GM12878 (cell line): ENCODE data around the gene SELENOM. TPM values are rescaled to one million over a fixed set of nuclear protein-coding genes. Genes with fewer than 3 reads are reported as not detected.

ENCODE experiments used
- ATAC-seq: fragments of 200-7000 bp; cut with Tn5 transposase; 3 replicates; pipeline ENCODE4 v1.9.1; 2020; ENCODE audit warnings: mild to moderate bottlenecking, moderate library complexity
- BruUV-seq: library from RNA; stranded (reverse); fragments of 400-500 nt; replicated peaks from 2 replicates; lab custom pipeline; 2021; lab: Mats Ljungman, UMichigan
- CTCF ChIA-PET: fragments of 300-600 bp; sonication (Branson Sonifier 250); formaldehyde crosslinking; extraction: SDS; loops from one replicate; lab custom pipeline; 2021; ENCODE audit warnings: inconsistent platforms; lab: Yijun Ruan, JAX
- POLR2A ChIA-PET: fragments of 350-600 bp; formaldehyde crosslinking; extraction: SDS; loops from one replicate; lab custom pipeline; 2021; ENCODE audit warnings: inconsistent platforms; lab: Charles Lee
- RAD21 ChIA-PET: fragments of 300-600 bp; sonication (Branson Sonifier 250); formaldehyde crosslinking; loops from one replicate; lab custom pipeline; 2023; ENCODE audit warnings: antibody characterized with exemption; ENCODE audit not compliant: unreplicated experiment; lab: Charles Lee
- SMC1A ChIA-PET: fragments of 300-600 bp; sonication (Branson Sonifier 250); formaldehyde crosslinking; loops from one replicate; lab custom pipeline; 2023; ENCODE audit not compliant: unreplicated experiment, uncharacterized antibody; lab: Charles Lee
- DNase-seq: peaks from one replicate; pipeline ENCODE4 v3.0.0-alpha.2; 2011; ENCODE audit warnings: low read depth, low spot score
- FAIRE-seq: peaks from 3 replicates; lab custom pipeline; 2011; peaks lifted over from hg19 to GRCh38; lab: Jason Lieb, UNC
- H2AFZ ChIP-seq: 2 replicates; pipeline ENCODE4 v1.6.0; 2011; ENCODE audit warnings: low read depth, low read length, control low read depth; ENCODE audit not compliant: control insufficient read depth
- H3K27ac ChIP-seq: 2 replicates; pipeline ENCODE4 v1.5.1; 2011; ENCODE audit warnings: control low read depth; ENCODE audit not compliant: control insufficient read depth, insufficient read depth
- H3K27me3 ChIP-seq, 2 experiments: replicated peaks in 1 of 2; 2 replicates each; pipeline versions ENCODE4 v1.6.0 to v1.6.1; 2011; ENCODE audit warnings: low read length in 1 of 2; ENCODE audit not compliant: control insufficient read depth in 2 of 2, insufficient read depth in 2 of 2
- H3K36me3 ChIP-seq, 2 experiments: 2 replicates each; pipeline ENCODE4 v1.5.1; 2011; ENCODE audit warnings: low read length in 1 of 2; ENCODE audit not compliant: control insufficient read depth in 2 of 2, insufficient read depth in 2 of 2
- H3K4me1 ChIP-seq: 2 replicates; pipeline ENCODE4 v1.6.1; 2011; ENCODE audit warnings: mild to moderate bottlenecking, low read length, moderate library complexity, mixed read lengths; ENCODE audit not compliant: control insufficient read depth, insufficient read depth
- H3K4me2 ChIP-seq: 2 replicates; pipeline ENCODE4 v1.6.0; 2011; ENCODE audit warnings: control low read depth; ENCODE audit not compliant: control insufficient read depth, insufficient read depth
- H3K4me3 ChIP-seq: fragments of 200-600 bp; sonication (generic); 2 replicates; pipeline ENCODE4 v1.5.1; 2016
- H3K79me2 ChIP-seq: 2 replicates; pipeline ENCODE4 v1.6.0; 2011; ENCODE audit warnings: low read length; ENCODE audit not compliant: control insufficient read depth, insufficient read depth
- H3K9ac ChIP-seq: 2 replicates; pipeline ENCODE4 v1.8.0; 2011; ENCODE audit warnings: low read length, control low read depth, mixed read lengths; ENCODE audit not compliant: control insufficient read depth, insufficient read depth
- H3K9me3 ChIP-seq: replicated peaks from 3 replicates; pipeline ENCODE4 v1.5.1; 2011; ENCODE audit warnings: mild to moderate bottlenecking, low read length; ENCODE audit not compliant: control insufficient read depth, insufficient read depth
- H4K20me1 ChIP-seq: 2 replicates; pipeline ENCODE4 v1.6.0; 2011; ENCODE audit not compliant: control insufficient read depth, insufficient read depth
- BCL11A ChIP-seq: IDR thresholded peaks from 2 replicates; pipeline ENCODE4 v1.6.1; 2011; ENCODE audit warnings: low read depth, low read length
- BCLAF1 ChIP-seq: fragments of 450-650 bp; IDR thresholded peaks from 2 replicates; pipeline ENCODE4 v1.6.1; 2017; ENCODE audit warnings: antibody characterized with exemption, mild to moderate bottlenecking, moderate library complexity
- CHD2 ChIP-seq: IDR thresholded peaks from 2 replicates; pipeline ENCODE4 v1.6.1; 2011; ENCODE audit warnings: low read depth, low read length, improper control_type of control experiment, borderline replicate concordance
- JUNB ChIP-seq: IDR thresholded peaks from 2 replicates; pipeline ENCODE4 v1.6.1; 2016; ENCODE audit warnings: antibody characterized with exemption, mild to moderate bottlenecking
- MYB ChIP-seq: fragments of 150-350 bp; IDR thresholded peaks from 2 replicates; pipeline ENCODE4 v1.6.1; 2014; ENCODE audit warnings: mild to moderate bottlenecking, low read depth, low read length, borderline replicate concordance
- NR2F1 ChIP-seq: fragments of 450-650 bp; conservative IDR thresholded peaks from 2 replicates; pipeline ENCODE4 v1.6.1; 2017; ENCODE audit warnings: mild to moderate bottlenecking
- PKNOX1 ChIP-seq: fragments of 450-650 bp; IDR thresholded peaks from 2 replicates; pipeline ENCODE4 v1.6.1; 2016; ENCODE audit warnings: mild to moderate bottlenecking
- RELA ChIP-seq: fragments of 450-650 bp; IDR thresholded peaks from 2 replicates; pipeline ENCODE4 v1.8.0; 2014; ENCODE audit warnings: borderline replicate concordance; ENCODE audit not compliant: partially characterized antibody
- SUZ12 ChIP-seq: fragments of 200-600 bp; sonication (generic); IDR thresholded peaks from one replicate; pipeline ENCODE4 v1.6.1; 2018; ENCODE audit warnings: antibody characterized with exemption, mild to moderate bottlenecking; ENCODE audit not compliant: unreplicated experiment
- TCF3 ChIP-seq: IDR thresholded peaks from 2 replicates; pipeline ENCODE4 v1.6.1; 2012; ENCODE audit warnings: low read depth, mild to moderate bottlenecking, low read length, borderline replicate concordance; ENCODE audit not compliant: insufficient read depth
- ZNF622 ChIP-seq: fragments of 450-650 bp; IDR thresholded peaks from 2 replicates; pipeline ENCODE4 v1.6.1; 2017; ENCODE audit warnings: mild to moderate bottlenecking, inconsistent platforms
- WGBS: methylation state at CpG from one replicate; pipeline ENCODE4 v1.1.6; 2016; ENCODE audit warnings: low lambda C conversion rate; ENCODE audit not compliant: insufficient replicate concordance, insufficient coverage; ENCODE audit errors: missing lambda C conversion rate; 5-methylcytosine and 5-hydroxymethylcytosine counted together
- in situ Hi-C: fragments of 300-500 bp; cut with MboI; formaldehyde crosslinking; loops from 9 replicates; pipeline ENCODE4 v1.14.3; 2018; ENCODE audit warnings: mixed read lengths
- intact Hi-C: fragments of 100-400 bp; cut with micrococcal nuclease; formaldehyde crosslinking; loops from one replicate; pipeline ENCODE4 v1.14.2; 2022; ENCODE audit not compliant: unreplicated experiment
- polyA plus RNA-seq, 11 experiments: library from polyadenylated mRNA; depleted of rRNA in 4 of 11; unstranded in 6 of 11; stranded (reverse) in 5 of 11; fragments of >200 nt; fragmentation: Nextera tagmentation in 4 of 11; fragmentation: Illumina TruSeq in 1 of 11; extraction: Ambion mirVana in 4 of 11; extraction: Trizol in 1 of 11; gene quantifications; 1 replicate in 1 of 11; 2 replicates in 10 of 11; pipeline versions ENCODE4 v1.2.1 to v1.2.3, GENCODE V29; 2011 to 2016; ENCODE audit warnings: inconsistent platforms in 2 of 11, missing spikeins in 2 of 11, low read depth in 1 of 11
- total RNA-seq, 4 experiments: library from RNA; depleted of rRNA in 3 of 4; stranded (reverse); fragments of >200 nt in 3 of 4; fragmentation: Illumina TruSeq in 1 of 4; extraction: Trizol in 1 of 4; gene quantifications; 2 replicates each; pipeline versions ENCODE4 v1.2.1 to v1.2.3, GENCODE V29; 2013 to 2021

The SELENOM gene
- total and polyA plus RNA-seq, 10 of the 15 experiments (the other 5 are each of a cell fraction or from before 2014, with no cell fraction given) = 0.80 to 8.3 (median 2.0) TPM

- no peak for TF ChIP-seq NR2F1
- no peak for TF ChIP-seq JUNB
- no peak for TF ChIP-seq BCLAF1
- no peak for TF ChIP-seq CHD2
Observed at GRCh38 chr22:31133911-31134310, 26.5 kb upstream of the SELENOM start (continued).

GRCh38 chr22:31130873-31131272, 23.5 kb upstream of the SELENOM start:
- Histone ChIP-seq H3K79me2 (no peaks in the 10 kb centered on the region), H3K27me3 (no peaks in the 10 kb centered on the region), H4K20me1 (no peaks in the 10 kb centered on the region), H2AFZ (no peak overlapping the region), H3K9me3 (no peaks in the 10 kb centered on the region), H3K36me3 (no peaks in the 10 kb centered on the region), H3K4me3 (no peak overlapping the region), H3K27ac (no peak overlapping the region), H3K4me2 (no peak overlapping the region), H3K9ac (no peak overlapping the region), H3K4me1 (no peaks in the 10 kb centered on the region)
- WGBS = 45% methylated on average over 2 of the region's 2 CpGs
- no TSS peak for BruUV-seq
- intact Hi-C loops (no loop called here), in situ Hi-C loops (no loop called here)
- no peak for TF ChIP-seq MYB
- no peak for TF ChIP-seq TCF3
- no peak for TF ChIP-seq PKNOX1
- TF ChIP-seq BCL11A = no peak
- no peak for TF ChIP-seq RELA
- TF ChIP-seq SUZ12 = no peak
- TF ChIP-seq ZNF622 = no peak
- DNase-seq = no peak
- SMC1A ChIA-PET = no interaction called here
- POLR2A ChIA-PET = no interaction called here
- no peak for FAIRE-seq
- ATAC-seq = no peak
- RAD21 ChIA-PET = no interaction called here
- CTCF ChIA-PET = no interaction called here
